COLO668 (cell line): ENCODE measurements around the gene PCNX4.

Experiments
- DNase-seq: peaks from one replicate; lab custom pipeline; 2025; ENCODE audit not compliant: unreplicated experiment; lab: John Stamatoyannopoulos, UW

The PCNX4 gene

DNA sequence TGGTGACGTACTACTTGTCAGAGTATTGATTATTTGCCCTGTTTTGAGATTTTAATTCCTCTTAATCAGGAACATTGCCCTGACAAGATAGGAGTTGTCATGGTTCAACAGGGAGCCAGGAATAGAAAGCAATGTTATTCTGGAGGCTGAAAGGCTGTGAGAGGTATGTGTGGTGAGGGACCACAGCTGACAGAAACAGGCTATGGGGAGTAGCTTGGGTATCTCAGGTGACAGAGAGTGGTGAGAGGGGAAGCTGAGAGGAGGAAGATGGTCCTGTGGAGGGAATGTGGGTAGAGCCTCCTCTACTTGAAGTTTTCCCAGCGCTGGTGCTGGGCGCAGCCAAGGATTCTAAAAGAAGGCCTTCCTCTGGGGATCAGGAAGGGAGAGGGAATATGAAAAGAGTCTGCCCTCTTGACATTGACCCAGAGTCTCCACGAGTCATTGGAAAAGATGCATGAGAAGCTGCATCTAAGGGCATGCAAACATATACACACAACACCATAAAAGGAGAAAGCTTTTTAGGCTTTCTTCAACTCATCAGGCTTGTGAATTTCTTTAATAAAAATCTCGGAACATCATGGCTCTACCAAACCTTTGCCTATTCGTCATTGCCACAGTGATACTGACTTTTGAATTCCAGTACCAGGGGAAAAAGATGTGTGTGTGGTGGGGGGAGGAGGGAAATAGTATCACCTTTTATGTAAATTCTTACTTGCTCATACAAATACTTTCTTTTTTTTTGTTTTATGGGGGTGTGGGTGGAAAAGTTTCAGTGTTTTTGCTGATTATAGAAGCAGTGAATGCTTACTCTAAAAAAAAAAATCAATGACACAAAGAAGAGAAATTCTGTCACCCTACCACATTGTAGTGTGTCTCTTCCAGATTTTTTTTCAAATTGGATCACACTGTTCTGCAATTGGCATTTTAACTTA lies 113.4 kb downstream of the PCNX4 start:
- no peak for DNase-seq

DNA sequence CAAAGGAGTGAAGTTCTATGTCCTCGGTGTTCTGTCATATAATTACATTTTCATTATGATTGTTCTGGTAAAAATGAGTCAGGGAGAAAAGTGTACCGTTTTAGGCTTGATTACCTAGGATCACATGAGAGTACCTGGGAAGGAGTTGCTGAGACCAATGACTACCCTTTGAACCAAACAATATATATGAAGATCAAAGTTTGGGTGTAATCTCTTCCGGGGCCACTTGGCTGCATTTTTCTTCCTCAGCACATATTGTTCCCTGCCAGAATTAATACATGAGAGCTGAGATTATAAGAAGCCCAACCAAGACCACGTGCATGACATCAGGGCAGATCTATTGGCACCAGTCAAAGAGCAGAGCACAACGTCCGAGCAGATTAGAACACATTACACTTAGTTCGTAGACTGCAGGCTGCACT lies 114.5 kb downstream of the PCNX4 start:
- DNase-seq: no peak

DNA sequence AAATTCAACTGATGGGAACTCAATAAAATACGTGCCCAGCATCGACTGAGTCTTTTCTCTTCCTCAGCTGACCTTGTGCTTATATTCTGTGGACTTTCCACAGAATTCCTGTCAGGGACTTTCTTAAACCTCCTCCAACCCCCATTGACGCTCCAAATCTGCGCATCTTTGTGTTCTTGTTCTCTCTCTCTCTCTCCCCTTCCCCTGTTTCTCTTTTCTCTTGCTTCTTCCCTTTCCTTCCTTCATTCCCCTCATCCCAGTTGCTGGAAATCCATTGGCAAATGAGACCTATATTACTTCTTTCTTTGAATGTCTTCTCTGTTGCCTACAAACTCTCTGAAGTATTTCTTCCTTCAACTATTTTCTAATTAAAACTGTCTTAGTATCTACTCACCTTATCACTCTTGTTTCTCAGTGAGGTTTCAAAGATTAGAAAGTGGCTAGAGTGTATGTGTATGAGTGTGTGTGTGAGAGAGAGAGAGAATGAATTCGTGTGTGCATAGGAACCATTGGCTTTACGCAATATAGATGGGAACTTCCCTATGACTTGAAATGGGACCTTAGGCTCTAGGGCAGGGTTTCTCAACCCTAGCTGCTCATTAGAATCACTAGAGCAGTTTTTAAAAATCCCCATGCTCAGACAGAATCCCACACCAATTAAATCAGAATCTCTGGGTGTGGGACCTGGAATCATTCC lies 115.3 kb downstream of the PCNX4 start:
- DNase-seq: no peak

DNA sequence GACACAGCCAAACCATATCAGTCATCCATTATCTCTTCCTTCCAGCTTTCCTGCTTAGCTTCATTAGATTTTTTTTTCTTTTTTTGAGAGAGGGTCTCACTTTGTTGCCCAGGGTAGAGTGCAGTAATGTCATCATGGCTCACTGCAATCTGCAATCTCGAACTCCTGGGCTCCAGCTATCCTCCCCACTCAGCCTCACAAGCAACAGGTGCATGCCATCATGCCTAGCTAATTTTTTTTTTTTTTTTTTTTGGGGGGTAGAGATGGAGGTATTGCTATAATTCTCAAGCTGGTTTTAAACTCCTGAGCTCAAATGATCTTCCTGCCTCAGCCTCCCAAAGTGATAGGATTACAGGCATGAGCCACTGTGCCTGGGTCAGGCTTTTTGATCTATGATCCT lies 119.0 kb downstream of the PCNX4 start:
- no peak for DNase-seq

DNA sequence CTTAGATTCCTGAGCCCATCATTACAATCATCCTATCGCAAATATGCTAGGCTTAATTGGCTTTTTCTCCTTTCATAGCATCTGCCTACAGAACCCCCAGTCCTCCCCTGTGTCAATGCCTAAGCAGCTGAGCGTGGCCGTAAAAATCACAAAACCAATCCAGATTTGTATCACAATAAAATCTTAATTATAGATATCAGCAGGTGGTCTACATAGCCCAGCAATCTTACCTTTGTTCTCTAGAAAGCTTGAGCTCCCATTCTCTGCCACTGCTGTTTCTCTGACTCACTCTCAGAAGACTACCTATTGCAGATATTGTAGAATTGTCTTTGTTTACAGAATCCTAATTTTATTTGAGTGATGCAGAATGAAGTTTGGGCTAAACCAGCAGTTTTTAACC lies 119.4 kb downstream of the PCNX4 start:
- DNase-seq: no peak

DNA sequence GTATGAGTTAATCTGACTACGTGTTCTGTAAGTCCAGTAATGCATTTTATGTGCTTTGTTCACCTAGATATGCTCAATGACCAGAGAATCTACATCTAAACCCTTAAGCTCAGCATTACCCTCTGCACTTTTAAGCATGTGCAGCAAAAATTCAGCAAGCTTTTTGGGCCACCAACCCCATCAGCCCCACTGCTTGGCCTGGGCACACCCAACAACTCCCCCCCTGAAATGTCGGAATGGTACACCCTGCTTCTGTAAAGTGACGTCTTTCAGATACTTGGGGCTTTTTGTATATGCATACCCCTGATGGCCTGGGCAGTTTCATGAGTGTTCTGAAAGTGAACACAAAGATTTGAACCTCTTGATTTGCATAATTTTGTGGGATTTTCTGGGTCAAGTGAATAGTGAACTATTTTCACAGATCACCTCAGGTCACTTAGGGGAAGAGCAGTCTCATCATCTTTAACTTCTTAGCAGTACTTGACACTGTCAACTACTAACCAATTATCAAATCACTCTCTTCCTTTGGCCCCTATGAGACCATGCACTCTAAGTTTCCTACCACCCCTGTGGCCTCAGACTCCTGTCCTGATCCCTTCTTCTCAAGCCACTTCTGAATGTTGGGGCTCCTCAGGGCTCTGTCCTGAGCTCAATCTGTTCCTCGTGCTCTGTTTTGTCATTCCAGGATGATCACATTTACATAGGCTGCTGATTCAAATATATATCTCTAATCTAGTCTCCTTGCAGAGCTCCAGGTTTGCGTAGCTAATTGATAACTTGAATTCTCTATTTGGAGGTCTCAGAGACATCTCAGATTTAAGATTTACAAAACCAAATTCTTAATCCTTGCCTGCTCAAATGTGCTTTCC lies 121.0 kb downstream of the PCNX4 start:
- DNase-seq: no peak

DNA sequence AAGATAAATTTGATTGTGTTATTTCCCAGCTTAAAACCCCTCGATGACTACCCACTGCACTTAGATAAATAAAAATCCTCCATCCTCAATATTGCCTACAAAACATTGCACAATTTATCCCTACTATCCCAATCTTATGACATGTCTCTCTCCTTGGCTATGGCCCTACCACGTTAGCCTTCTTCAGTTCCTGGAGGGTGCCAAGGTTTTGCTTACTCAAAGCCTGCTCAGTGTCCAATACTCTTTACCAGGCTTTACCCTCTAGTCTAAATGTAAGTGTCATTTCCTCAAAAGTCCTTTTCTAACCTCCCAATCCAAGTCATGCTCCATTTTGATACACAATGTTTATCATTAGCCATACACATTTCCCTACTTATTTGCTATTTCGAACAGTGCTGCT lies 122.3 kb downstream of the PCNX4 start:
- DNase-seq: no peak

DNA sequence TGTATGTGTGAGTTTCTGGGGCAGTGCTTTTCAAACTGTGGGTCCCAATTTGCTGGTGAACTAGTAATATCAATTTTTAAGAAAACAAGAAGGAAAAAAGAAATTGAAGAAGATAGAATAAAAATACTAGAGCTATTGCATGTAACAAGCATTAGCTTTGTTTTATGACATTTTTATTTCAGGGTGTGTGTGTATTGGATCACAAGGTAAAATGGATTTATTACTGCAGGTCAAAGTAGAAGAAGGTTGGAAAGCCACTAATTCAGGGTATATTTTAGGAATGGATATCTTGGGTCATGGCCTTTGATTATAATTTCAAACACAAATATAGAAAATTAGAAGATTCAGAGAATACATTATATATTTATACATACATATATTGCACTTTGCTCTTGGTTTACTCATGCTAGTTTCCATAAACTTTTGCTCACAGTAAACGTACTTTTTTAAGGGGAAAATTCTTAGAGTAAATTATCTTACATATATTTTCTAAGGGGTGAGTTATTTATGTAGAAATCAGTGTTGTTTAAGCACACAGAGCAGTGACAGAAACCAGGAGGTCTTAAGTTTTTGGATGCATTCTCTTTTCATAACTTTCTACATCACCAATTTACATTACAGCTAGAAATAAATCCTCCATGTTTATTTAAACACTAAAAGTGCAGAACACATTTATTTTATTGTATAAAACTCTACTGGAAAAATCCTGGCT lies 122.8 kb downstream of the PCNX4 start:
- no peak for DNase-seq

DNA sequence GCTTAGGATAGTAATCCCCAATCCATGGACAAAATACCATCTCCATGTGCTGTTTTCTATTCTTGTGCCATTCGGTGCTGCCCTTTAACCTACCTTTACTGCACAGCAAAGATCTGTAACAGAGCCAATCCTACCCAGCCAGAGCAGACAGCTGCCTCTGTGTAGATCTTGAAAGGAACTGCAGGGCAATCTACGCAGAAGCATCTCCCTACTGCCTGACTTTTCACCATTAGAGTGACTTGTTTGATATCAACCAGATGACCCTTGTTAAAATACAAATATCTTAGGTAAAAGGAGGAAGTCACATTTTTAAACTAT lies 123.4 kb downstream of the PCNX4 start:
- DNase-seq: no peak

DNA sequence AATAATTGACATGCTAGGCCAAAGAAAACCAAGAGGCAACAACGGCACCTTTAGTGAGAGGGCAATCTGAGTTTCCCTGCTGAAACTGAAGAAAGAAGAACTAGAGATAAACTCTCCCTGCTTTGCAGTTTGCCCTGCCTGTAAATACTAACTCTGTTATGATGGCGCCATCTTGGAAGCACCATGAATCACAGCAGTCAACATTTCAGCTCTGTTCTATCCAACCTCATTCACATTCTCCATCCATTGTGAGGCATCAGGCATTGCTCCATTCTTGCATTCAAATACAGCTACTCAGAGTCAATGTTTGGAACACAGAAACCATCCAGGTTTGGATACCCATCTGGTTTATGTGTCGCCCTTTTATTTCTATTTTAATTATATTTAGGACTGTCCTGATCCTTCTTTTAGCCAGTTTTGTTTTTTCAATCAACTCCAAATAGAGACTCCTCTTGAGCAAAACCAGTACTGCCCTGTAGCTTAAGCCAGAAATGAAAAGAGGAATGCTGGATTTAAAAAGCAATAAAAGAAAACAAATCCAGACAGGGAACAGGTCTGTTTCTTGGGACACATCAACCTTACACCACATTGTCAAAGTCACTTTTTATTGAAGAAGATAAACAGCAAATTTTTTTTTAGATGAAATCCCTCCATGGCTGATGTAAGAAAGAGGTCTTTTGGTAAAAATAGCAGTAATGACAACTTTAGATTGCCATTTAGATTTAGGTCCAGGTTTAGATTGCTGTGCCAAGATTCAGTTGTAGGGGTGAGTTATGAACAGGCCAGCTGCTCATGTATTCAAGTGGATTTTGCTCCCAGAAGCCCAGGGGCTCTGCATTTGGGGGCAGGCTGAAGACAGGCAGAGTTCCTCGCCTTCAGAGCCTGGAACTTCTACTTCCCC lies 124.0 kb downstream of the PCNX4 start:
- DNase-seq: no peak

DNA sequence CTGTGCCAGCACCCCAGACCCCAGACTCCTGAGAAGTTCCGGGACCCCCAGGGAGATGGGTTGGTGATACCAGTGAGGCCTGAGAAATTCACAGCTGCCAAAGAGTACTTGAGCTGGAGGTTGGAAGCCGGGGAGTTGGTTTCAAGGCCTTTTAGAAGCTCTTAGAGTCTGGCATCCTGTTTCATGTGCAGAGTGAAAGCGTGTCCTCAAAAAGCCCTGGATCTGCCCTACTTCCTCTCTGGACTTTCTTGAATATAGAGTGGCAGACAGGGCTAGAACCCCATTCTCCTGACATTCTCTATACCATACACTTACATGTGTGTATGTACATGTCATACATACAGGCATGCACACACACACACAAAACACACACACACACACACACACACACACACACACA lies 126.0 kb downstream of the PCNX4 start:
- DNase-seq: no peak
